Skeletal muscle satellite cell (primary cell): Measurements from ENCODE around the gene SPAG8.

Source experiments
- H3K27me3 ChIP-seq: 2 replicates; pipeline ENCODE4 v1.7.0; 2013; ENCODE audit warnings: low read length; ENCODE audit not compliant: control insufficient read depth, insufficient read depth
- H3K36me3 ChIP-seq: 2 replicates; pipeline ENCODE4 v1.7.0; 2013; ENCODE audit warnings: mild to moderate bottlenecking, control low read depth, low read length; ENCODE audit not compliant: insufficient read depth
- H3K4me1 ChIP-seq: 2 replicates; pipeline ENCODE4 v1.7.0; 2013; ENCODE audit warnings: low read length; ENCODE audit not compliant: control insufficient read depth, insufficient read depth
- H3K4me2 ChIP-seq: 2 replicates; pipeline ENCODE4 v1.7.0; 2013; ENCODE audit warnings: mild to moderate bottlenecking, low read length
- H3K4me3 ChIP-seq: 2 replicates; pipeline ENCODE4 v1.7.0; 2013; ENCODE audit warnings: low read length
- H3K9ac ChIP-seq: 2 replicates; pipeline ENCODE4 v1.7.0; 2013; ENCODE audit warnings: mild to moderate bottlenecking, low read depth, low read length, moderate library complexity
- H3K9me3 ChIP-seq: replicated peaks from 2 replicates; pipeline ENCODE4 v1.7.0; 2013; ENCODE audit warnings: mild to moderate bottlenecking, control low read depth, low read length

Gene SPAG8

DNA sequence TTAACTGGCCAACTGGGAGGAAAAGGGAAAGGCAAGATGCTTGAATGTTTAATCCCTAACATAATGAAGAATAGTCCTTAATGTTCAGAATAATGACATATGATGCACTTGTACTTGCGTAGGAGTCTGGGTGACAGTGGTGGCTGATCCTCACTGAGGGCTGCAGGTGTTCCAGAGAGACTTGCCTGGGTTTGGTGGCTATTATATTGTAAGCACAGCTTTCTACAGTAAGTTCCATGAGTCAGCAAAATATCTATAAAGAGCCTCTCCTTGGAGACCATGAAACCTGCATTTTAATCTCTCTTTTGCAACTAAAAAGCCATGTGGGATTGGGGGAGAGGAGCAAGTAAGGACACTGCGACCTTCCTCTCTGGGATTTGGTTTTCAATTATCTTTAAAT is 22.5 kb downstream of the SPAG8 start:
- Histone ChIP-seq H3K9me3 (no peaks in the 10 kb centered on the region), H3K36me3 (no peaks in the 10 kb centered on the region), H3K9ac (no peak overlapping the region), H3K4me2 (no peak overlapping the region), H3K27me3 (peaks cover 23% of the 10 kb centered on the region), H3K4me1 (peaks cover 33% of the 10 kb centered on the region), H3K4me3 (no peak overlapping the region)

DNA sequence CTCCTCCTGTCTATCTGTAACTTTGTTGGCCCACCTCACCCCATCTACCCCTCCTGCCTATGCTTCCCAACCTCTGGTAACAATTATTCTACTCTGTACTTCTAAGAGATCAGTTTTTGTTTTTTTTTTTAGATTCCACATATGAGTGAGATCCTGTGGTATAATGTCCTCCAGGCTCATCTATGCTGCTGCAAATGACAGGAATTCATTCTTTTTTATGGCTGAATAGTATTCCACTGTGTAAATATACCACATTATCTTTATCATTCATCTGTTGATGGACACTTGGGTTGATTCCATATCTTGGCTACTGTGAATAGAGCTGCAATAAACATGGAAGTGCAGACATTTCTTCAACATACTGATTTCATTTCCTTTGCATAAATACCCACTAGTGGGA is 28.6 kb downstream of the SPAG8 start:
- peaks cover 51% of the 10 kb centered on the region for H3K27me3 ChIP-seq
- H3K36me3 ChIP-seq: no peaks in the 10 kb centered on the region

DNA sequence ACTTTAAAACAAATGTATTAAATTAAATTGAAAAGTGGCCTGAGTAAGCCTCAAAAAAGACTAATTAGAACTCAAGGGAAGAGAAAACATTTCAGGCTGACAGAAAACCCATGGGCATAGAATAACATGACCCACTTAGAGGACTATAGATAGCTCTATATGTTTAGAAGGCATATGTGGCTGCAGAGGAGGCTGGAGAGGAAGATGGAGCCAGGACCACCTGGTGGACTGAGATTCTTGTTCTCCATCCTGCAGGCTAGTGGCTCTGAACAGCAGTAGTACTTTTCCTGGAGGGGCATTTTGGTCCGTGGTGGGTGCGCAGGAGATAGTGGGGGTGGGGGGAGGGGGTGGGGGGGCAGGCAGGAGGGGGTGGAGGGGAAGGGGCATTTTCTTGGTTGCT is 31.0 kb downstream of the SPAG8 start:
- Histone ChIP-seq H3K4me3 (no peak overlapping the region), H3K9me3 (no peaks in the 10 kb centered on the region), H3K27me3 (peaks cover 46% of the 10 kb centered on the region), H3K4me2 (no peak overlapping the region), H3K4me1 (no peaks in the 10 kb centered on the region), H3K36me3 (no peaks in the 10 kb centered on the region), H3K9ac (no peak overlapping the region)

More for the DNA sequence above, 28.6 kb downstream of the SPAG8 start:
- no peaks in the 10 kb centered on the region for H3K4me1 ChIP-seq
- H3K9me3 ChIP-seq: no peaks in the 10 kb centered on the region
- H3K4me2 ChIP-seq: no peak overlapping the region
- no peak overlapping the region for H3K9ac ChIP-seq
- H3K4me3 ChIP-seq: no peak overlapping the region

DNA sequence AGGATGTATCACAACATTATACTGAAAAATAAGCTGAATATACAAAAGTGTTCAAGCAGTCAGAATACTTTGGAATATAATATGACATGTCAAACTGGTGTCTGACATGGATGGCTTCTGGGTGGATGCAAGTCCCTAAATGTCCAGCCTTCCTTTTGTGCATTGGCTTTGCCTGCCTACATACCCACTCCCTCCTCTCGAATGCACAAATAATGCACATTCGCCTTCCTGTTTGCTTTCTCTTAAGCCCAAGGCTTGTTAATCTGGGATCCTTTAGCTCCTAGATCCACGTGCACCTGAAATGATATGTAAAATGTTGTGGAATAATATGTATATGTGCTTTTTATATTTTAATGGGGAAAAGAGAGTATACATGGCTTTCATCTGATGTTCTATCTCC is 33.6 kb downstream of the SPAG8 start:
- Histone ChIP-seq H3K9ac (no peak overlapping the region), H3K4me3 (no peak overlapping the region), H3K9me3 (no peaks in the 10 kb centered on the region), H3K27me3 (peaks cover 34% of the 10 kb centered on the region), H3K36me3 (no peaks in the 10 kb centered on the region), H3K4me1 (no peaks in the 10 kb centered on the region), H3K4me2 (no peak overlapping the region)

DNA sequence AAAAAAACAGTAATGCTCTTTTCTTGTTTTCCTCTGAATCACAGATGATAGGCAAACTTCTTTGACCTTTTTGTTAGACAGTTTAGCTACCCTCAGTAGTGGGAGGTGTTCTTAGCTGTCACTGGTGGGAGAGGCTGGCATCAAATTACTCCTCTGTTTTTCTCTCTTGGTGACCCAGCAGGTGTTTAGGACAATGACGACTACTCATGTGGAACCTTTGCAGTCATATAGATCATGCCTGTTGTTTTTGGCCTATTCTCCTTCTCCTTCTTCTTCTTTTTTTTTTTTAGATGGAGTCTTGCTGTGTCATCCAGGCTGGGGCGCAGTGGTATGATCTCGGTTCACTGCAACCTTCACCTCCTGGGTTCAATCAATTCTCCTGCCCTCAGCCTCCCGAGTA is 36.0 kb downstream of the SPAG8 start:
- H3K4me2 ChIP-seq: no peak overlapping the region
- peaks cover 31% of the 10 kb centered on the region for H3K27me3 ChIP-seq
- H3K36me3 ChIP-seq: no peaks in the 10 kb centered on the region
- H3K4me1 ChIP-seq: peaks cover 11% of the 10 kb centered on the region
- no peaks in the 10 kb centered on the region for H3K9me3 ChIP-seq
- no peak overlapping the region for H3K9ac ChIP-seq
- no peak overlapping the region for H3K4me3 ChIP-seq

DNA sequence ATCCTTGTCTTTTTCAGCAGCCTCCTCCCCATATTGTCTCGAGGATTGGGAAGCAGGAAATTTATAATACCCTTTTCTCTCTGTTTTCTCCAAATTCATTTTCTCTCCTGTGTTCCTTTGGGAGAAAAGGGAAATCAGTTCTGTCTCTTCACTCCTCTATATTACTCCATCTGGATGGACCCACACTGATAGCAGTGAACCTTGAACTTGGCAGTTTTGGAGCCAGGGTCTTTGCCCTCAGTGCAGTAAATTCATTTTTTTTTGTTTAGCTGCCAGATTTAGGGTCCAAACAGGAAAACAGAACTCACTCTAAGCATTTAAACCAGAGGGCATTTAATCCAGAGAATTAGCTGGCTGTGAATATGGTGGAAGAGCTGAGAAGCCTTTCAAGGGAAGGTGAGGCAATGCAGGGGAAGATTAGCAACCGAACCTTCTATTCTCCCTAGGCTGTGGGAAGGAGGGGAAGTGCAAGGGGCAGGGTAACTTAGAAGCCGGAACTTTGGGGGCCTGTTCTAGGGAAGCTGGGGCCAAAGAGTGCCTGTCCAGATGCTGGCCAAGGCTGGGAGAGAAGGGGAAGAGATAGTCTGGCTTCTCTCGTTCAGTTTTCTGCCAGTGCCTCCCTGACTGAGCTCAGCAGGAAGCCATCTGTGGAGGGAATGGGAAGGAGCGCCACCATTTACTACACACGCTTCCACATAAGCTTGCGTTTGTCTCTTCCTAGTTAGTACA is 37.0 kb downstream of the SPAG8 start:
- no peaks in the 10 kb centered on the region for H3K9me3 ChIP-seq
- no peak overlapping the region for H3K9ac ChIP-seq
- peaks cover 15% of the 10 kb centered on the region for H3K4me1 ChIP-seq
- no peak overlapping the region for H3K4me2 ChIP-seq
- peaks cover 31% of the 10 kb centered on the region for H3K27me3 ChIP-seq
- no peaks in the 10 kb centered on the region for H3K36me3 ChIP-seq
- no peak overlapping the region for H3K4me3 ChIP-seq

DNA sequence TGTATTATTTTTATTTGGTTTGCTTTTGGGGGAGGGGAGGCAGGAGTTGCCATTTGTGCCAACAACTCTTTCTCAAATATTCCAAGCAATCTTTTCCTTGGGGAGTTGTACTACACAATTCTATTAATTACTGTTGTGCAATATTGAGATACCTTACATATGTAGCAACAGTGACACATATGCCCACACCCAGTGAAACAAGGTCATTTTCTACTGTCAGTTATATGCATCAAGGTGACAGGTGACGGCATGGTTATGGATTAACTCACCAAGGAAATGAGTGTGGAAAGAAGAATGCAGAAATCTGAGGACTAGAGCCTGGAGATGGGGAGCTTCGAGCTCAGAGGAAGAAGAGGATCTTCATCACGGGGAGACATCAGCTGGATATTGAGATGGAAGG is 40.1 kb downstream of the SPAG8 start:
- Histone ChIP-seq H3K9ac (no peak overlapping the region), H3K4me1 (peaks cover 15% of the 10 kb centered on the region), H3K4me2 (no peak overlapping the region), H3K36me3 (no peaks in the 10 kb centered on the region), H3K27me3 (peaks cover 20% of the 10 kb centered on the region), H3K4me3 (no peak overlapping the region), H3K9me3 (no peaks in the 10 kb centered on the region)

DNA sequence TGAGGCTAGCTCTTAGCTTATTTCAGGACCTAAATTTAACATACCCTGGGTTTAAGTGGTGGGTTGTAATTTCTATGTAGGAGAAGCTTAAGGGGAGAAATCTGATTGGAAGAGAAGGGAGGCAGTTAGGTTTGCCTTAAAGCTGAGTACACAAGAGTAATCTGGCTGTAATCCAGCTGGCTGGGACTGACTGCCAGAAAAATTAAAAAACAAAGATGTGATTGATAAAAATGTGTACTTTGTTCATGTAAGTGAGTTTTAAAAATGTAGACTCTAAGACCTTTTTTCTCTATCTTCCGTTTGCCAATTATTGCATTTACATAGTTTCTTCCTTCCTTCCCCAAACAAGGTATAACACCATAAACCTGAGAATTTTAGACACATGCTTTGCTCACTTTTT is 40.5 kb downstream of the SPAG8 start:
- H3K4me1 ChIP-seq: peaks cover 15% of the 10 kb centered on the region

DNA sequence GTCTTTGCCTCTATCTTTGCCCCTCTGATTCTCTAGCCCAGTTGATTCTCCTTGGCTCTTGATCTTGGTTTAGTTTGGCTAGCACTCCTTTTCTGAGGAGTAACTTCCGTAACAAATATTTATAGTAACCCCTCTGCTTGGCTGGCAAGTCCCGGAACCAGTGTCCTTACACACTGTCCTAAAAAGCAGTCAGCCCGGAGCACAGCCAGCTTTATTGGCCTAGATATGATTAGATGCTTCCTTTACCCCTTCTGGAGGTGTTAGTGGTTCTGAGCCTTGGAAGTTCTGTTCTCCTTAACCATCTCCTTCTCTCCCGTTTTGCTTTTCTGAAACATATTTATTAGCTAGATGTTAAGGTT is 41.0 kb downstream of the SPAG8 start:
- peaks cover 20% of the 10 kb centered on the region for H3K27me3 ChIP-seq
- H3K36me3 ChIP-seq: no peaks in the 10 kb centered on the region
- H3K4me2 ChIP-seq: peak overlapping the region; percentile 10
- H3K4me3 ChIP-seq: no peak overlapping the region
- no peaks in the 10 kb centered on the region for H3K9me3 ChIP-seq
- no peak overlapping the region for H3K9ac ChIP-seq
- peaks cover 15% of the 10 kb centered on the region for H3K4me1 ChIP-seq

More for the DNA sequence above, 40.5 kb downstream of the SPAG8 start:
- Histone ChIP-seq H3K9ac (no peak overlapping the region), H3K9me3 (no peaks in the 10 kb centered on the region), H3K4me3 (no peak overlapping the region), H3K4me2 (no peak overlapping the region), H3K36me3 (no peaks in the 10 kb centered on the region), H3K27me3 (peaks cover 20% of the 10 kb centered on the region)

DNA sequence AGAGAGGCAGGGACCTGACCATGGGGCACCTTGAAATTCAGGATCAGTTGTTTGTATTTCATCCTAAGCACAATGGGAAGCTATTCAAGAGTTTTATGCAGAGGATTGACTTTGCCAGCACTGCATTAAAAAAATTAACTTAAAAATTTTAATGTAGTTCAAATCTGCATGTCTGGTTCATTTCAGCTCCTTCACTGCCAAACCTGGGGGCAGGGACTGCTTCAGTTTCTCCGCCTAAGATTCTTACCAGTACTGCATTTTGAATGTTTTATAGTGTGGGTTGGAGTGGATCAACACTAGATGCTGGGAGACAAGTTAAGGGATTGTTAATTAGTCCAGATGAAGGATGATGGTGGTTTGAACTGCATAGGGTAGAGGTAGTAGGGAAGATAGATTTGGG is 42.3 kb downstream of the SPAG8 start:
- Histone ChIP-seq H3K27me3 (peaks cover 15% of the 10 kb centered on the region), H3K9ac (no peak overlapping the region), H3K4me1 (peaks cover 15% of the 10 kb centered on the region), H3K36me3 (no peaks in the 10 kb centered on the region), H3K9me3 (no peaks in the 10 kb centered on the region), H3K4me3 (no peak overlapping the region), H3K4me2 (no peak overlapping the region)

DNA sequence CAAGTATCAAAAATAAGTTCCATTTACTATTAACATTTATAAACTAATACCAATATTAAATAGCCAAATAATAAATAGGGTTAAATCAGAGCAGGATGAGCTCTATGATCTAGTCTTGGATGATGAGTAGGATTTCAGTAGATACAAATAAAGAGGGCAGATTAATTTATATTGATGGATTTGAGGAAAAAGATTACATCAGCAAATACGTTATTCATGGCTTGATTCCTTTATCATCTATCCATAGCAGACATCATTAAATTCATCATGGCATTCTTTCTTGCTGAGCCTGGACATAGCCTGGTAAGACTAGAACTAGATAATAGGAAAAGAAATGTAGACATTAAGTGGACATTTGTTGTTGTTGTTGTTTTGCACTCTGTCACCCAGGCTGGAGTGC is 44.6 kb downstream of the SPAG8 start:
- Histone ChIP-seq H3K4me2 (no peak overlapping the region), H3K4me3 (no peak overlapping the region), H3K9me3 (no peaks in the 10 kb centered on the region), H3K9ac (no peak overlapping the region), H3K27me3 (peaks cover 15% of the 10 kb centered on the region), H3K4me1 (peaks cover 15% of the 10 kb centered on the region), H3K36me3 (no peaks in the 10 kb centered on the region)

DNA sequence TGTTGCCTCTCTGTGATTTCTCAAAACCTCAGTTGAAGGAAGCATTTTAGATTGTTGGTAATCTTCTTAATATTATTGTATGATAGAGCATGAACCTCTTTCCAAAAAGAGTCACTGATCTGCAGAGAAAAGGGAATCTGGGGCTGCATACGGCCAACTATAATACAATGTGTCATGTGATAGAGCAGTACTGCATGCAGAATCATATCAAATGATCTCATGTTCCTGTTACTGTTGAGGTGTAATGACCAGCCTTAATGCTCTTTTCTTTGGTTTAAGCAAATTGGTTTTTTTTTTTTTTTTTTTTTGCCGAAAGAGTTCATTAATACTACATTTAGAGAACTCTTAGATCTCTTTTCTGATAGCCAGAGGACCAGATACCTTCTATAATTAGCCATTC is 45.1 kb downstream of the SPAG8 start:
- peaks cover 12% of the 10 kb centered on the region for H3K4me1 ChIP-seq
- H3K4me3 ChIP-seq: no peak overlapping the region
- H3K9ac ChIP-seq: no peak overlapping the region
- no peak overlapping the region for H3K4me2 ChIP-seq
- no peaks in the 10 kb centered on the region for H3K36me3 ChIP-seq
- H3K9me3 ChIP-seq: no peaks in the 10 kb centered on the region
- H3K27me3 ChIP-seq: peaks cover 15% of the 10 kb centered on the region
